PFSK-1 (cell line): ENCODE measurements around the gene FER.

Experiments used
- POLR2AphosphoS5 ChIP-seq: IDR thresholded peaks from 2 replicates; pipeline ENCODE4 v1.6.1; 2012; ENCODE audit warnings: low read depth, mild to moderate bottlenecking, control low read depth, low read length, moderate library complexity
- TAF1 ChIP-seq: IDR thresholded peaks from 2 replicates; pipeline ENCODE4 v1.6.1; 2012; ENCODE audit warnings: low read length, control low read depth, borderline replicate concordance; ENCODE audit not compliant: insufficient read depth
- TF ChIP-seq, protein P1 (sequence below), 2 experiments: IDR thresholded peaks; 2 replicates each; pipeline versions ENCODE4 v1.6.1 to v1.8.0; 2011 to 2012; ENCODE audit warnings: low read depth in 2 of 2, low read length in 2 of 2, control low read depth in 1 of 2, inconsistent platforms in 1 of 2, mild to moderate bottlenecking in 1 of 2, moderate library complexity in 1 of 2; ENCODE audit not compliant: insufficient read depth in 1 of 2

DNA sequence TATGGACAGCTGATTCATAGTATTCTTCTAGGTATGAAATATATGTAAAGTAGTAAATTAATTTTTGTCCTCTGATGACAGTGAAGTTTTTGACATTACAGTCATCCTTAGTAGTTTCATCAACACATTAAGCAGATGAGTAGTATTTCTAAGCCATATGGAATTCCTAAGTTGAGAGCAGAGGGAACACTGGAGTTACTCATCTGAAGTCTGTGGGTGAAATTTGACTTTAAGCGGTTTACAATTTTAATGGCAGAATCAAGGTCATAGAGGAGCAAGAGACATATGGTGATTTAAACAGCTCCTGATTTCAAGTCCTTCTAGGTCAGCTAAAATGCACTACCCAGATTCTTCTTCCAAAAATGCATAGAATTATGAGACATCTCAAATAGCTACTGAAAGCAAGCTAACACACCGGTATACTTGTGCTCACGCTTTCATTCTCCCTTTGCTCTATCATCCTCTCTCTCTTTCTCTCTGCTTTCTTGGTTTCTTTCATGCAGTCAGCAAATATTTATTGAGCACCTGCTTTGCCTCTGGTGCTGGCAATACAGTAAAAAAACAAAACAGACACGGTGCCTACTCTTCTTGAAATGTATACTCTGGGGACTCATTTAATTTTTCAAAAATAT, 235.9 kb downstream of the FER start:
- TF ChIP-seq POLR2AphosphoS5 = no peak
- no peak for TF ChIP-seq TAF1
- TF ChIP-seq, protein P1, sequence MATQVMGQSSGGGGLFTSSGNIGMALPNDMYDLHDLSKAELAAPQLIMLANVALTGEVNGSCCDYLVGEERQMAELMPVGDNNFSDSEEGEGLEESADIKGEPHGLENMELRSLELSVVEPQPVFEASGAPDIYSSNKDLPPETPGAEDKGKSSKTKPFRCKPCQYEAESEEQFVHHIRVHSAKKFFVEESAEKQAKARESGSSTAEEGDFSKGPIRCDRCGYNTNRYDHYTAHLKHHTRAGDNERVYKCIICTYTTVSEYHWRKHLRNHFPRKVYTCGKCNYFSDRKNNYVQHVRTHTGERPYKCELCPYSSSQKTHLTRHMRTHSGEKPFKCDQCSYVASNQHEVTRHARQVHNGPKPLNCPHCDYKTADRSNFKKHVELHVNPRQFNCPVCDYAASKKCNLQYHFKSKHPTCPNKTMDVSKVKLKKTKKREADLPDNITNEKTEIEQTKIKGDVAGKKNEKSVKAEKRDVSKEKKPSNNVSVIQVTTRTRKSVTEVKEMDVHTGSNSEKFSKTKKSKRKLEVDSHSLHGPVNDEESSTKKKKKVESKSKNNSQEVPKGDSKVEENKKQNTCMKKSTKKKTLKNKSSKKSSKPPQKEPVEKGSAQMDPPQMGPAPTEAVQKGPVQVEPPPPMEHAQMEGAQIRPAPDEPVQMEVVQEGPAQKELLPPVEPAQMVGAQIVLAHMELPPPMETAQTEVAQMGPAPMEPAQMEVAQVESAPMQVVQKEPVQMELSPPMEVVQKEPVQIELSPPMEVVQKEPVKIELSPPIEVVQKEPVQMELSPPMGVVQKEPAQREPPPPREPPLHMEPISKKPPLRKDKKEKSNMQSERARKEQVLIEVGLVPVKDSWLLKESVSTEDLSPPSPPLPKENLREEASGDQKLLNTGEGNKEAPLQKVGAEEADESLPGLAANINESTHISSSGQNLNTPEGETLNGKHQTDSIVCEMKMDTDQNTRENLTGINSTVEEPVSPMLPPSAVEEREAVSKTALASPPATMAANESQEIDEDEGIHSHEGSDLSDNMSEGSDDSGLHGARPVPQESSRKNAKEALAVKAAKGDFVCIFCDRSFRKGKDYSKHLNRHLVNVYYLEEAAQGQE (IDR thresholded peaks at IDR 0.05; ENCODE audit: insufficient read depth in 1 of 2, low read depth in 2 of 2, low read length in 2 of 2) = no peak
